Ovary (tissue), 3 donors: Measurements from ENCODE around the gene LEF1.

ENCODE experiments used
- CTCF ChIP-seq, 3 donors: fragments of 450-650 bp in 2 of 3; fragments of 200-600 bp in 1 of 3; IDR thresholded peaks; one replicate each; pipeline versions ENCODE4 v1.5.1 to v1.8.0; 2016 to 2022; ENCODE audit warnings: antibody characterized with exemption in 3 of 3, mild to moderate bottlenecking in 1 of 3
- EP300 ChIP-seq: sonication (generic); formaldehyde crosslinking; IDR thresholded peaks from one replicate; pipeline ENCODE4 v1.6.1; 2017; ENCODE audit warnings: antibody characterized with exemption
- donor health status: DM: no; HTN: no; CAD: no.

GRCh38 chr4:108188770-108189169 is 20.0 kb upstream of the LEF1 start:
- TF ChIP-seq CTCF (IDR thresholded peaks at IDR 0.05), result no peak
- TF ChIP-seq EP300, result no peak
